ENCODE measurements around the gene TXNRD2. TPM values are rescaled to one million over a fixed set of nuclear protein-coding genes. Genes with fewer than 3 reads are reported as not detected.

The TXNRD2 gene
- total RNA-seq, 4 donors from 2014 or later, result 12.1 to 28.9 (median 21.6) TPM

- Histone ChIP-seq H3K36me3 (no peaks in the 10 kb centered on the region), H3K27me3 (no peaks in the 10 kb centered on the region), H3K27ac (no peak overlapping the region), H3K9me3 (no peaks in the 10 kb centered on the region), H3K4me1 (peaks cover 0 to 9% (median 4%) of the 10 kb centered on the region in 4 donors), H3K4me3 (no peak overlapping the region)
- TF ChIP-seq CTCF (IDR thresholded peaks at IDR 0.05) (no peak), EP300 (IDR thresholded peaks at IDR 0.05; ENCODE audit: low read depth) (no peak), POLR2AphosphoS5 (IDR thresholded peaks at IDR 0.05) (no peak), POLR2A (IDR thresholded peaks at IDR 0.05) (no peak)
- intact Hi-C loops (cut with DNase I; ENCODE audit: low total_unique reads) (no loop called here), in situ Hi-C loops (cut with MboI; ENCODE audit: low pct_ligation_motif_present in 1 of 4, low pct_unique_long_range_greater_than_20kb in 1 of 4, low sequenced_read_pairs in 3 of 4) (no loop called here)
- no peak for DNase-seq
- 91 to 92% methylated on average over 8 to 18 of the region's 23 CpGs for WGBS, 2 donors (ENCODE audit: low coverage in 1 of 2)
These were observed 46.3 kb downstream of the TXNRD2 start for GRCh38 chr22:19895160-19895849.

DNA sequence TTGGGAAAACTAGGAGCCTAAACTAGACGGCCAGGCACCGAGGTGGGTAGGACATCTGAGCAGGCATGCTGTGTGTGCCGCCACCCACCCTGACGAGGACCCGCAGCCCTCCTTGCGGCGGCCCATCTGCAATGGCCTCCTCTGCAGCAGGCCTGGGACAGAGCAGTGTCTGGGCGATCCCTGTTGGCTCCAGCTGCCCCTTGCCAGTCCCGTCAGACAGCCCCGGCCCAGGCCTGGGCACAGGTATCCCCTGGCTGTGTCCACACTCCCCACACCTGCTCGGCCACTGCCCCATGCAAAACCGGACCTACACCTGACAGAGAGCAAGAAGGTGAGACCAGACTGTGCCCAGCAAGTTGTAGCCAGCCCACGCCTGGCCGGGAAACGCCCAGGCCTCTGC lies 48.3 kb downstream of the TXNRD2 start:
- TF ChIP-seq POLR2A (IDR thresholded peaks at IDR 0.05) (no peak), EP300 (IDR thresholded peaks at IDR 0.05; ENCODE audit: low read depth) (no peak), CTCF (IDR thresholded peaks at IDR 0.05) (no peak), POLR2AphosphoS5 (IDR thresholded peaks at IDR 0.05) (no peak)
- no peaks in the 10 kb centered on the region for H3K36me3 ChIP-seq
- no peak for DNase-seq
- H3K27ac ChIP-seq, result no peak overlapping the region
- H3K27me3 ChIP-seq, result no peaks in the 10 kb centered on the region
- H3K4me3 ChIP-seq, result no peak overlapping the region
- intact Hi-C loops (cut with DNase I; ENCODE audit: low total_unique reads), result no loop called here
- 91% methylated on average over 13 of the region's 15 CpGs; no CpG with 5 or more reads in 1 of the 2 donors for WGBS, 2 donors (ENCODE audit: low coverage in 1 of 2)
- peaks cover 0 to 9% (median 4%) of the 10 kb centered on the region in 4 donors for H3K4me1 ChIP-seq
- in situ Hi-C loops (cut with MboI; ENCODE audit: low pct_ligation_motif_present in 1 of 4, low pct_unique_long_range_greater_than_20kb in 1 of 4, low sequenced_read_pairs in 3 of 4), result no loop called here
- H3K9me3 ChIP-seq, result no peaks in the 10 kb centered on the region

DNA sequence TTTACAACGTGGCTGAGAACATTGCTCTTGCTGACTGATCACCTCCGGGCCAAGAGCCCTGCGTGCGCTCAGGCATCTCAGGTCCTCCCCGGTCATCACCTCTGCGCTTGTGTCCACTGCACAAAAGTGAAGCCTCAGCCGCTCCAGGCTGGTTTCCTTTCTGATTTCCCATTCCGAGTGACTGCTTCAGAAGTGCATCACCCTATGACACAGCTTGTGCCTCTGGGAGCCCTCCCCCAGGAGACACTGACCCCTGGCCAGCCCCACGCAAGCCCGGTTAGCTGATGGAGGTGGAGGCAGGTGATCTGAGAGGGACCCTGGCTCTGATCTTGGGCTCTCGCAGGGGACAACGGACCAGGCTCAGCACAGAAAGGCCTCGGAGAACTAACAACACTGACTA lies 48.7 kb downstream of the TXNRD2 start:
- Histone ChIP-seq H3K9me3 (no peaks in the 10 kb centered on the region), H3K4me3 (no peak overlapping the region), H3K27me3 (no peaks in the 10 kb centered on the region), H3K4me1 (peaks cover 0 to 9% (median 4%) of the 10 kb centered on the region in 4 donors), H3K27ac (peak overlapping the region in 1 of 4 donors; percentile 43), H3K36me3 (no peaks in the 10 kb centered on the region)
- TF ChIP-seq POLR2AphosphoS5 (IDR thresholded peaks at IDR 0.05), result no peak
- TF ChIP-seq EP300 (IDR thresholded peaks at IDR 0.05; ENCODE audit: low read depth), result no peak
- no peak for TF ChIP-seq POLR2A (IDR thresholded peaks at IDR 0.05)
- TF ChIP-seq CTCF (IDR thresholded peaks at IDR 0.05), result no peak
- no peak for DNase-seq
- WGBS, 2 donors (ENCODE audit: low coverage in 1 of 2), result 86 to 91% methylated on average over 5 to 13 of the region's 13 CpGs
- intact Hi-C loops (cut with DNase I; ENCODE audit: low total_unique reads), result no loop called here
- in situ Hi-C loops (cut with MboI; ENCODE audit: low pct_ligation_motif_present in 1 of 4, low pct_unique_long_range_greater_than_20kb in 1 of 4, low sequenced_read_pairs in 3 of 4), result no loop called here

GRCh38 chr22:19892257-19892879 lies 49.2 kb downstream of the TXNRD2 start:
- intact Hi-C loops (cut with DNase I; ENCODE audit: low total_unique reads) (no loop called here), in situ Hi-C loops (cut with MboI; ENCODE audit: low pct_ligation_motif_present in 1 of 4, low pct_unique_long_range_greater_than_20kb in 1 of 4, low sequenced_read_pairs in 3 of 4) (no loop called here)
- Histone ChIP-seq H3K9me3 (no peaks in the 10 kb centered on the region), H3K27me3 (no peaks in the 10 kb centered on the region), H3K36me3 (no peaks in the 10 kb centered on the region), H3K4me1 (peaks cover 0 to 9% (median 4%) of the 10 kb centered on the region in 4 donors), H3K4me3 (no peak overlapping the region), H3K27ac (peak overlapping the region in 3 of 4 donors; percentile 43 to 62 (median 48))
- WGBS, 2 donors (ENCODE audit: low coverage in 1 of 2), result 64 to 67% methylated on average over 13 to 24 of the region's 24 CpGs
- TF ChIP-seq POLR2AphosphoS5 (IDR thresholded peaks at IDR 0.05) (no peak), CTCF (IDR thresholded peaks at IDR 0.05) (no peak), EP300 (IDR thresholded peaks at IDR 0.05; ENCODE audit: low read depth) (no peak), POLR2A (IDR thresholded peaks at IDR 0.05) (no peak)
- DNase-seq, result no peak
